ENCODE results near the gene GIGYF1. TPM values are rescaled to one million over a fixed set of nuclear protein-coding genes. Genes with fewer than 3 reads are reported as not detected.

Gene GIGYF1
- total and polyA plus RNA-seq, 2 of the 13 experiments (the other 11 are each of a cell fraction or from before 2014, with no cell fraction given), result 7.6 to 16.1 TPM

DNA sequence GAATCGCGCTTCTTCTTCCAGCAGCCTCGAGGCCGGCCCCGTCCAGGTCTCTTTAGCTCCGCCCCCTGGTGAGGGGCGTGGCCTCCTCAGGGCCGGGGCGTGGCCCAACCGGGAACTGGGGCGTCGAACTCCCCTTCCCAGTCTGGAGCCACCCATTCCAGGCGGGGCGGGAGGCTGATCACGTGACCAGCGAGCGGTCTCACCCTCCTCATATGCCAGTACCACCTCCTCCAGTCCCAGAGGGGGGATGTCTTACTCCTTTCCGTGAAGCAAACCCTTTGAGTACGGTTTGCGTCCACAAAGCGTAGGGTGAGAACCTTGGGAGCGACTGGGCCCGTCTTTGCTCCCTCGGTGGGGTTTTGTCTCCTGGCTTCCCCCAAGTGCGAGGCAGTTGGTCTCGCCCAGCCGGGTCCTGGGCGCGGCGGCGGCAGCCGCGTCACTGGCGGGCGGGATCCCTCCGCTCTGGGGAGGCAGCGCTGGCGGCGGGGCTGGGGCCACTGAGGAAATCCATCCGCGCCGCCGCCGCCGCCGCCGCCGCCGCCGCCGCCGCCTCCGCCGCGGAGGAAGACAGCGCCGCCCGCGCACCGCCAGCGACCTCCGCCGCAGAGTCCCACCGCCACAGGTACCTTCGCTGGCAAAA, 20.6 kb downstream of the GIGYF1 start, which contains the start of gene GNB2 (continued):
- TF ChIP-seq, protein P1, sequence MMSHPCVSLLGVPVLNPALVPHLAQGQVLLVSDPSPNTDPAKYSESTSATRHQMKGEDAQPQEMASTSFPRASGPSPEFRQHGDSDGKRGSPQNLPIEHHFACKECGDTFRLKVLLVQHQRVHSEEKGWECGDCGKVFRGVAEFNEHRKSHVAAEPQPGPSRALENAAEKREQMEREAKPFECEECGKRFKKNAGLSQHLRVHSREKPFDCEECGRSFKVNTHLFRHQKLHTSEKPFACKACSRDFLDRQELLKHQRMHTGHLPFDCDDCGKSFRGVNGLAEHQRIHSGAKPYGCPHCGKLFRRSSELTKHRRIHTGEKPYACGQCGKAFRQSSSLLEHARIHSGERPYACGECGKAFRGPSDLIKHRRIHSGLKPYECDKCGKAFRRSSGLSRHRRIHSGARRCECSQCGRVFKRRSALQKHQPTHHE (CRISPR knock-in tag; IDR thresholded peaks at IDR 0.05; ENCODE audit: borderline replicate concordance), result no peak
- TF ChIP-seq ZNF616 (CRISPR knock-in tag; IDR thresholded peaks at IDR 0.05; ENCODE audit: low read depth) (no peak), HDAC2 (CRISPR knock-in tag; IDR thresholded peaks at IDR 0.05) (peak; percentile 73; the same call in 1 of the 2 replicates), MIER3 (CRISPR knock-in tag; IDR thresholded peaks at IDR 0.05; ENCODE audit: borderline replicate concordance) (peak; percentile 57), FOXK2 (IDR thresholded peaks at IDR 0.05) (peak; percentile 99), SNAI1 (CRISPR knock-in tag; IDR thresholded peaks at IDR 0.05; ENCODE audit: borderline replicate concordance) (no peak), ZNF30 (CRISPR knock-in tag; IDR thresholded peaks at IDR 0.05) (no peak), ZNF264 (CRISPR knock-in tag; IDR thresholded peaks at IDR 0.05) (peak; percentile 92), ZNF256 (CRISPR knock-in tag; conservative IDR thresholded peaks at IDR 0.05) (no peak), GABPB1 (CRISPR knock-in tag; IDR thresholded peaks at IDR 0.05) (peak; percentile 78), ZNF253 (CRISPR knock-in tag; IDR thresholded peaks at IDR 0.05; ENCODE audit: borderline replicate concordance) (no peak), KAT2B (IDR thresholded peaks at IDR 0.05; ENCODE audit: borderline replicate concordance, low read depth, low read length) (no peak), NONO (IDR thresholded peaks at IDR 0.05) (no peak), NONO (CRISPR knock-in tag; conservative IDR thresholded peaks at IDR 0.05) (peak; percentile 89), KDM5B (CRISPR knock-in tag; IDR thresholded peaks at IDR 0.05; ENCODE audit: borderline replicate concordance) (peak; percentile 58; the same call in 1 of the 2 replicates), ZNF780A (CRISPR knock-in tag; IDR thresholded peaks at IDR 0.05) (0 out of 2 replicates have a peak, but pooled peaks have one; percentile 26)
- TF ChIP-seq, protein P2, sequence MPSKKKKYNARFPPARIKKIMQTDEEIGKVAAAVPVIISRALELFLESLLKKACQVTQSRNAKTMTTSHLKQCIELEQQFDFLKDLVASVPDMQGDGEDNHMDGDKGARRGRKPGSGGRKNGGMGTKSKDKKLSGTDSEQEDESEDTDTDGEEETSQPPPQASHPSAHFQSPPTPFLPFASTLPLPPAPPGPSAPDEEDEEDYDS (CRISPR knock-in tag; IDR thresholded peaks at IDR 0.05), result peak; percentile 81
- TF ChIP-seq, protein P3, sequence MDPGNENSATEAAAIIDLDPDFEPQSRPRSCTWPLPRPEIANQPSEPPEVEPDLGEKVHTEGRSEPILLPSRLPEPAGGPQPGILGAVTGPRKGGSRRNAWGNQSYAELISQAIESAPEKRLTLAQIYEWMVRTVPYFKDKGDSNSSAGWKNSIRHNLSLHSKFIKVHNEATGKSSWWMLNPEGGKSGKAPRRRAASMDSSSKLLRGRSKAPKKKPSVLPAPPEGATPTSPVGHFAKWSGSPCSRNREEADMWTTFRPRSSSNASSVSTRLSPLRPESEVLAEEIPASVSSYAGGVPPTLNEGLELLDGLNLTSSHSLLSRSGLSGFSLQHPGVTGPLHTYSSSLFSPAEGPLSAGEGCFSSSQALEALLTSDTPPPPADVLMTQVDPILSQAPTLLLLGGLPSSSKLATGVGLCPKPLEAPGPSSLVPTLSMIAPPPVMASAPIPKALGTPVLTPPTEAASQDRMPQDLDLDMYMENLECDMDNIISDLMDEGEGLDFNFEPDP (CRISPR knock-in tag; conservative IDR thresholded peaks at IDR 0.05), result no peak
- TF ChIP-seq, protein P4, sequence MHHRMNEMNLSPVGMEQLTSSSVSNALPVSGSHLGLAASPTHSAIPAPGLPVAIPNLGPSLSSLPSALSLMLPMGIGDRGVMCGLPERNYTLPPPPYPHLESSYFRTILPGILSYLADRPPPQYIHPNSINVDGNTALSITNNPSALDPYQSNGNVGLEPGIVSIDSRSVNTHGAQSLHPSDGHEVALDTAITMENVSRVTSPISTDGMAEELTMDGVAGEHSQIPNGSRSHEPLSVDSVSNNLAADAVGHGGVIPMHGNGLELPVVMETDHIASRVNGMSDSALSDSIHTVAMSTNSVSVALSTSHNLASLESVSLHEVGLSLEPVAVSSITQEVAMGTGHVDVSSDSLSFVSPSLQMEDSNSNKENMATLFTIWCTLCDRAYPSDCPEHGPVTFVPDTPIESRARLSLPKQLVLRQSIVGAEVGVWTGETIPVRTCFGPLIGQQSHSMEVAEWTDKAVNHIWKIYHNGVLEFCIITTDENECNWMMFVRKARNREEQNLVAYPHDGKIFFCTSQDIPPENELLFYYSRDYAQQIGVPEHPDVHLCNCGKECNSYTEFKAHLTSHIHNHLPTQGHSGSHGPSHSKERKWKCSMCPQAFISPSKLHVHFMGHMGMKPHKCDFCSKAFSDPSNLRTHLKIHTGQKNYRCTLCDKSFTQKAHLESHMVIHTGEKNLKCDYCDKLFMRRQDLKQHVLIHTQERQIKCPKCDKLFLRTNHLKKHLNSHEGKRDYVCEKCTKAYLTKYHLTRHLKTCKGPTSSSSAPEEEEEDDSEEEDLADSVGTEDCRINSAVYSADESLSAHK (CRISPR knock-in tag; IDR thresholded peaks at IDR 0.05; ENCODE audit: borderline replicate concordance), result 0 out of 2 replicates have a peak, but pooled peaks have one; percentile 25
- TF ChIP-seq, protein P5, sequence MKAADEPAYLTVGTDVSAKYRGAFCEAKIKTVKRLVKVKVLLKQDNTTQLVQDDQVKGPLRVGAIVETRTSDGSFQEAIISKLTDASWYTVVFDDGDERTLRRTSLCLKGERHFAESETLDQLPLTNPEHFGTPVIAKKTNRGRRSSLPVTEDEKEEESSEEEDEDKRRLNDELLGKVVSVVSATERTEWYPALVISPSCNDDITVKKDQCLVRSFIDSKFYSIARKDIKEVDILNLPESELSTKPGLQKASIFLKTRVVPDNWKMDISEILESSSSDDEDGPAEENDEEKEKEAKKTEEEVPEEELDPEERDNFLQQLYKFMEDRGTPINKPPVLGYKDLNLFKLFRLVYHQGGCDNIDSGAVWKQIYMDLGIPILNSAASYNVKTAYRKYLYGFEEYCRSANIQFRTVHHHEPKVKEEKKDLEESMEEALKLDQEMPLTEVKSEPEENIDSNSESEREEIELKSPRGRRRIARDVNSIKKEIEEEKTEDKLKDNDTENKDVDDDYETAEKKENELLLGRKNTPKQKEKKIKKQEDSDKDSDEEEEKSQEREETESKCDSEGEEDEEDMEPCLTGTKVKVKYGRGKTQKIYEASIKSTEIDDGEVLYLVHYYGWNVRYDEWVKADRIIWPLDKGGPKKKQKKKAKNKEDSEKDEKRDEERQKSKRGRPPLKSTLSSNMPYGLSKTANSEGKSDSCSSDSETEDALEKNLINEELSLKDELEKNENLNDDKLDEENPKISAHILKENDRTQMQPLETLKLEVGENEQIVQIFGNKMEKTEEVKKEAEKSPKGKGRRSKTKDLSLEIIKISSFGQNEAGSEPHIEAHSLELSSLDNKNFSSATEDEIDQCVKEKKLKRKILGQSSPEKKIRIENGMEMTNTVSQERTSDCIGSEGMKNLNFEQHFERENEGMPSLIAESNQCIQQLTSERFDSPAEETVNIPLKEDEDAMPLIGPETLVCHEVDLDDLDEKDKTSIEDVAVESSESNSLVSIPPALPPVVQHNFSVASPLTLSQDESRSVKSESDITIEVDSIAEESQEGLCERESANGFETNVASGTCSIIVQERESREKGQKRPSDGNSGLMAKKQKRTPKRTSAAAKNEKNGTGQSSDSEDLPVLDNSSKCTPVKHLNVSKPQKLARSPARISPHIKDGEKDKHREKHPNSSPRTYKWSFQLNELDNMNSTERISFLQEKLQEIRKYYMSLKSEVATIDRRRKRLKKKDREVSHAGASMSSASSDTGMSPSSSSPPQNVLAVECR (CRISPR knock-in tag; IDR thresholded peaks at IDR 0.05; ENCODE audit: borderline replicate concordance), result peak; percentile 74; the same call in 1 of the 2 replicates

Measured in HepG2 (cell line).